M059J (cell line): ENCODE measurements around the gene ROBO3. TPM values are rescaled to one million over a fixed set of nuclear protein-coding genes. Genes with fewer than 3 reads are reported as not detected.
A peak's percentile ranks its signal among the peaks of the same experiment; 100 is the strongest.

Source experiments
- DNase-seq: peaks from one replicate; pipeline ENCODE4 v3.0.0-alpha.2; 2012; ENCODE audit warnings: low read depth
- total RNA-seq: library from RNA; depleted of rRNA; stranded (reverse); fragments of >200 nt; shearing (Covaris generic); gene quantifications from 2 replicates; pipeline ENCODE4 v1.2.3, GENCODE V29; 2014; rRNA removed

ROBO3 gene, protein sequence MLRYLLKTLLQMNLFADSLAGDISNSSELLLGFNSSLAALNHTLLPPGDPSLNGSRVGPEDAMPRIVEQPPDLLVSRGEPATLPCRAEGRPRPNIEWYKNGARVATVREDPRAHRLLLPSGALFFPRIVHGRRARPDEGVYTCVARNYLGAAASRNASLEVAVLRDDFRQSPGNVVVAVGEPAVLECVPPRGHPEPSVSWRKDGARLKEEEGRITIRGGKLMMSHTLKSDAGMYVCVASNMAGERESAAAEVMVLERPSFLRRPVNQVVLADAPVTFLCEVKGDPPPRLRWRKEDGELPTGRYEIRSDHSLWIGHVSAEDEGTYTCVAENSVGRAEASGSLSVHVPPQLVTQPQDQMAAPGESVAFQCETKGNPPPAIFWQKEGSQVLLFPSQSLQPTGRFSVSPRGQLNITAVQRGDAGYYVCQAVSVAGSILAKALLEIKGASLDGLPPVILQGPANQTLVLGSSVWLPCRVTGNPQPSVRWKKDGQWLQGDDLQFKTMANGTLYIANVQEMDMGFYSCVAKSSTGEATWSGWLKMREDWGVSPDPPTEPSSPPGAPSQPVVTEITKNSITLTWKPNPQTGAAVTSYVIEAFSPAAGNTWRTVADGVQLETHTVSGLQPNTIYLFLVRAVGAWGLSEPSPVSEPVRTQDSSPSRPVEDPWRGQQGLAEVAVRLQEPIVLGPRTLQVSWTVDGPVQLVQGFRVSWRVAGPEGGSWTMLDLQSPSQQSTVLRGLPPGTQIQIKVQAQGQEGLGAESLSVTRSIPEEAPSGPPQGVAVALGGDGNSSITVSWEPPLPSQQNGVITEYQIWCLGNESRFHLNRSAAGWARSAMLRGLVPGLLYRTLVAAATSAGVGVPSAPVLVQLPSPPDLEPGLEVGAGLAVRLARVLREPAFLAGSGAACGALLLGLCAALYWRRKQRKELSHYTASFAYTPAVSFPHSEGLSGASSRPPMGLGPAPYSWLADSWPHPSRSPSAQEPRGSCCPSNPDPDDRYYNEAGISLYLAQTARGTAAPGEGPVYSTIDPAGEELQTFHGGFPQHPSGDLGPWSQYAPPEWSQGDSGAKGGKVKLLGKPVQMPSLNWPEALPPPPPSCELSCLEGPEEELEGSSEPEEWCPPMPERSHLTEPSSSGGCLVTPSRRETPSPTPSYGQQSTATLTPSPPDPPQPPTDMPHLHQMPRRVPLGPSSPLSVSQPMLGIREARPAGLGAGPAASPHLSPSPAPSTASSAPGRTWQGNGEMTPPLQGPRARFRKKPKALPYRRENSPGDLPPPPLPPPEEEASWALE (N-terminal part only)
- 2.7 and 7.0 TPM in 2 replicates for total RNA-seq

DNA sequence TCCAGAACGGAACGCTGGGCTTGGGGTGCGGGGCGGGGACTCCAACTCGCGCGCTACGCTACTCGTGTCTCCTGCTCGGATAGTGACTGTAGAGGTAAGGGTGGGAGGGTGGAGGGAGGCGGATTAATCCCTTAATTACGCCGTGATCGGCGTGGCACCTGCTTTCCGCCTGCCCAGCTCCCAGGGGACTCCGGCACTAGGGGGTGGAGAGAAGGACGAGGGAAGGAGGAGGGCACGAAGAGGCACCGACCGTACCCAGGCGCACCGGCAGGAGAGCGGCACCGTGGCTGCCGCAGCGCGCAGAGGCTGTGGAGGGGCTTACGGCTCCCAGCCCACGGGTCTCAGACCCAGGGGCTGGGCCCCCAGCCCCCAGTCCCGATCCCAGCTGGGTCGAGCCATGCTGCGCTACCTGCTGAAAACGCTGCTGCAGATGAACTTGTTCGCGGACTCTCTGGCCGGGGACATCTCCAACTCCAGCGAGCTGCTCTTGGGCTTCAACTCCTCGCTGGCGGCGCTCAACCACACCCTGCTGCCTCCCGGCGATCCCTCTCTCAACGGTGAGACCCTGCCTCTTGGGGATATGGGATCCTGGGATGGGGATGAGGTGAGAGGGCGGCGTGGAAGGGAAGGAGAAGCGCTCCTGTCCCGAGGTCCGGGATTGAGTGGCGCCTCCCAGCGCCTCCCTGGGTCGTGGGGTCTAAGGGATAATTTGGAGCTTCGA, at the start of gene ROBO3:
TSS of gene ROBO3 (plus strand) at position 252 of the 721 bp plus-strand sequence. CDS start at position 398, 146 bp downstream.
- no peak for DNase-seq

- DNase-seq, result no peak
These were observed 48.2 kb upstream of the ROBO3 start for GRCh38 chr11:124817036-124817435.

DNA sequence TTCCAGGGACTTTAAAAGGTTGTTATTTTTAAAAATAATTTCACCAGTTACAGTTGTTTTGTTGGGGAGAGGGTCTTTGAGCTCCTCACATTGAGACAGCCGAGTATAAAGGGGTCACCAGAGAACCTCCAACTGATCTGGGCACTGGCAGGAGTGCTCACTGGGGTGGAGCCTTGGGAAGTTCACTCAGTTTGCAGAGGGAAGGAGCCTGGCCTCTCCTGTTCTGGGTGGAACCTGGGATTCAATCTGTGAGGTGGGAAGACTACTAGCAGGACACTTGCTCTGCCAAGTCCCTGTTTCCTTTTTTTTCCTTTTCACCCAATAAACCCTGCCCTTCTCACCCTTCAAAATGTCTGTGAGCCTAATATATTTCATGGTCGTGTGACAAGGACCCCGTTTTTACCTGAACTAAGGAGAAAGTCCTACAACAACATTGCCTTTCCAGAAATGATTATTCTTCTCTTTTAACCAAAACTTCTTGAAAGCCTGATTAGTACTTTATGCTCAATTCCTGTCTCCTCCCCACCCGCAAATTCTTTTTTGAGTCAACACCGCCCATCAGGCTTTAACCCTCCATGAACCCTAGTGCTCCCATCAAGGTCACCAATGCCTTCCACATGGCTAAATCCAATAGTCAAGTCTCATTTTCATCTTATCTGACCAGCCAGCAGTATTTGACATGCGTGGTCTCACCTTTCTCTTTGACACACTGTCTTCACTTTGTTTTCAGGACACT, 43.1 kb upstream of the ROBO3 start:
- DNase-seq, result no peak

DNA sequence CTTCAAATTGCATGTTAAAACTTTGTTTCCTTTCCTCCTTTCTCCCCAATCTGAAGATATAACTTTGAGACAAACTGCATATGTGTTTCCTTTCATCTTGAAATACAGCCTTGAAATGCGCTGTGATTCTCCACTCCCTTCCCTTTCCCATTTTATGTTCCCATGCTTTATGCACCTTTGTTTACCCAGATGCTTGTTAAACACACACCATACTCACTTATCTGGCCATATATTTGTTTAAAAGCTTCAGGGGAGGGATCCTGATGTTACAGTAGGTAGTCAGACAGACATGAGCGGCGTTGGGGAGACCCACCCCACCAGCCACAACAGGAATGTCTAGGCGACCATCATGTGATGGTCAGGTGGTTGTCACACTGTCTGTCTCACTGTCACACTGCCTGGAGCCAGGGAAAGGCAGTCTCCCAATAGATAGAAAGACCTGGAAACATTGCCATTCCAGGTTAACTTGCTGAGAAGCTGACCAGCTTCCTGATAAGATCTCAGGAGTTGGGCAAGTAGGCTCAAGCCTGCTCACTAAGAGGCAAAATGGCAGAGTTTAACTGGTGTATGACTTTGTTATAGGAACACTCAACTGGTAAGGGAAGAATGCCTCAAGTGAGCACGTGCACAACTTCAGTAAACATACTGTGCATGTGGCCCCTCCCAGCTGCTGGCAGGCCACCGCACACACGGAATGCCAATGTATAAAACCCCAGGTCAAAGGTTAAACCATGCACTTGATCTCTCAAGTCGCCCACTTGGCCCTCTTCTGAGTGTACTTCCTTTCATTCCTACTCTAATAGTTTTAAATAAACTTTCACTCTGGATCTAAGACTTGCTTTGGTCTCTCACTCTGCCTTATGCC, 41.5 kb upstream of the ROBO3 start:
- DNase-seq, result no peak

DNA sequence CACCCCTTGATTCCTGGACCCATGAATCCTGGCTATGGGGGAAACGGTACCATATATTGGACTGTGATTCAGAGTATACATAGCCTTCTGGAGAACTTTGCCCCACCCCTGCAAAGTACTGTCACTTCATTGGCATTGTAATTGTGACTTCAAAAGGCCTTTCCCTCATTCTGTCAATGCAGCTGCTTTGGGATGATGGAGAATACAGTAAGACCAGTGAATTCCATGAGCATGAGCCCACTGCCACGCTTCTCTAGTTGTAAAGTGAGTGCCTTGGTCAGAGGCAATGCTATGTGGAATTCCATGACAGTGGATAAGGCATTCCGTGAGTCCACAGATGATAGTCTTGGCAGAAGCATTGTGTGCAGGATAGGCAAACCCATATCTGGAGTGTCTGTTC, 39.4 kb upstream of the ROBO3 start:
- DNase-seq, result no peak

DNA sequence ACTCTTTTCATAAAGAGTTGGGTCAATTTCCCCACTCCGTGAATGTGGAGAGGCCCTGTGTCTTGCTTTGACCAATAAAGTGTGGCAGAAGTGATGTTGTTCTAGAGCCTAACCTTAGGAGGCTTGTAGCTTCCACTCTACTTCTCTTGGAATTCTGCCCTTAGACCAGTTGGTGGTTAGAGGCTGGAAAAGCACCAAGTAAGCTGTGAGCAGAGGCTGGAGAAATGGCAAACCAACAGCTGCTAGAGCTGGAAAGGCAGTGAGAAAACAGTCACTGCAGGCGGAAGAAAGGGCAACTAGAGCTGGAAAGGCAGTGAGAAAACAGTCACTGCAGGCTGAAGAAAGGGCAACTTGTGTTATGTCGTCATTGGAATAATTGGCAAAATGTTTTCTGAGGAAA, 35.2 kb upstream of the ROBO3 start:
- DNase-seq, result peak; percentile 58

GRCh38 chr11:124830749-124831148, 34.5 kb upstream of the ROBO3 start:
- no peak for DNase-seq

- no peak for DNase-seq
These were observed 33.3 kb upstream of the ROBO3 start for GRCh38 chr11:124831897-124832296.

- peak; percentile 76 for DNase-seq
These were observed 32.7 kb upstream of the ROBO3 start for GRCh38 chr11:124832571-124832970.

DNA sequence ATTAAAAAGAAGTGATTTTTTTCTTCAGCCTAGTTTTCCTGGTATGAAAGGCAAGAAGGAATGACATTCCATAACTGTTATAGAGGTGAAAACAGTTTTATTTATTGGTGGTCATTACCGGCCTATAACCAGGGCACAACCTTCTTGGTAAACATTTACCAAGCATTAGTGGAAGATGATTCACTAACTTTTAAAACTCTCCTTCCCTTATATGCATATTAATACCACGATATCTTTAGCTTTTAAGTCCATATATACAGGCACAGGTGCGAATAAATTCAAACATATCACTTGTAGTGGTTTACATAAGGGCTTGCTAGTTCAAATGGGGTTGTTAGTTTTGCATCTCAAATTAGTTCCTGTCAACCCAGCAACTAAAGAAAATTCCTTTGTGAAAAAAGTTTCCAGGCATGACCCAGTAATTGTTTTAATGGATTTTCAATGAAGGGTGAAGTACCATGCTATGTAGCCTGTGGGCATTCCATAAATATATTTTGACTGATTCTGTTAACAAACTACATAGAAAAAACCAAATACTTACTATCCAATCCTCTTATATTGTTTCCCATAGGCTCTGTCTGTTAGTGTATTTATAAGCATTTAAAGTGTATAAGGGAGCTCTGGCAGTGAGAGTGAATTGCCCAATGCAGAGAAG, 30.6 kb upstream of the ROBO3 start:
- DNase-seq, result no peak

GRCh38 chr11:124835918-124836317, 29.3 kb upstream of the ROBO3 start:
- DNase-seq, result no peak

DNA sequence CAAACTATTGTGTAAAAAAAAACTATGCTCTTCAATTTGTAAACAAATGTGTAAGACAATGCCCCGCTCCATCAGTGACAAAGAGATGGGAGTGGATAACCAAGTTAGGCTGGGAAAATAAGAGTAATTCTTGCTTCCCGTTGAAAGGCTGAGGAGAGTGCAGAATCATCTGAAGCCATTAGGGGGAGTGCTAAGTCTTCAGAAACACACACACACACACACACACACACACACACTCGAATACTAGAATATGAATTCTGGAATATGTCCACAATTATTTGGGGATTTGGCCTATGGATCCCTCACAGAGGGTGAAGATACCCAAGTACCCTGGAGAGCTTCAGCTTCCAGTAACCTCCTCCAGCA, 27.8 kb upstream of the ROBO3 start:
- DNase-seq, result peak; percentile 79

DNA sequence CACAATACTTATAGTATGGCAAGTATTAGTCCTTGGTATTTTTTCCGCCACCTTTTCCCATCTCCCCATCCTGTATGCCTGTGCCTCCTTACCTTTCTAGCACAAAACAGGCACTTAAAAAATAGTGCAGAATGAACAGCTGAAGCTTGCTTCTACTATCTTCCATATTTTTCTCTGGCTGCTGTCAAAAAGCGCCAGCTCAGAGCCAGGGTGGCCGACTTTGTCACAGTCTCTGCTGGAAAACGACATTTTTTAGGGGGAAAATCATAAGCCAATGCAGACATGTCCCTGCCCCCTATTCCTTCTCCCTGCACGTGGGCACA, 26.5 kb upstream of the ROBO3 start:
- DNase-seq, result no peak

DNA sequence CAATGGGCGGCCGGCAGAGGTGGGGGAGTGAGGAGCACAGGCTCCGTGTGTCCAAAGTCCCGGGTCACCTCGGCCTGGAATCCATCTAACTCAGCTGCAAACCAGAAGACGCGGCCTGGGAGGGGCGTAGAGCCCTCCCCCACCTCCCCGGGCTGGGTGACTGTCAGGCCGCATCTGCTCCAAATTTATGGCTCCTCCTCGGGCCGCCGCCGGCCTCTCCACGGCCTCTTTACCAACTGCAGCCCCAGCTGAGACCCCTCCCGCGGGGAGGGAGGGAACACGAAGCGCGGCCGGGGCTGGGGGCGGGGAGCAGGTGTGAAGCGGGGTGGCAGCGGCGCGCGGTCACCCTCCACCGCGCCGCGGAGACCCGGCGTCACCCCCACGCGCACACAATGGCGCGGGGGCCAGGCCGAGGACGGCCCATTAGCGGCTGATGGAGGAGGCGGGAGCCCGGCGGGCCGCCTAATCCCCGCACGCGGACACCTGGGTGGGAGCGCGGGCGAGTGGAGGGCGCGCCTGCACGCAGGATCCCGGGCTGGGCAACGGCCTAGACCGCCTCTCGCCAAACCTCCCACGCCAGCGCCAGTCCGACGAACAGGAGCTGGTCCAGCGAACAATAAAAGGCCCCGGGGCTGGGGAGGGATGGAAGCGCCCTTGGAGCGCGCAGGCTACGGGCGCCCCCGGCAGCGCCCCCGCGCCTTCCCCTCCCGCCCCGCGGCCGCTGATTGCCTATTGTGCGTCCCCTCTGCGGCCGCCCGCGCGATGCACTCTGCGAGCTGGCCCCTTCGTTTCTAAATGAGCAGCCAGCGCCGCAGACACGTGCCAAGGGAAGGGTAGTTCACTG, 25.9 kb upstream of the ROBO3 start:
- no peak for DNase-seq

DNA sequence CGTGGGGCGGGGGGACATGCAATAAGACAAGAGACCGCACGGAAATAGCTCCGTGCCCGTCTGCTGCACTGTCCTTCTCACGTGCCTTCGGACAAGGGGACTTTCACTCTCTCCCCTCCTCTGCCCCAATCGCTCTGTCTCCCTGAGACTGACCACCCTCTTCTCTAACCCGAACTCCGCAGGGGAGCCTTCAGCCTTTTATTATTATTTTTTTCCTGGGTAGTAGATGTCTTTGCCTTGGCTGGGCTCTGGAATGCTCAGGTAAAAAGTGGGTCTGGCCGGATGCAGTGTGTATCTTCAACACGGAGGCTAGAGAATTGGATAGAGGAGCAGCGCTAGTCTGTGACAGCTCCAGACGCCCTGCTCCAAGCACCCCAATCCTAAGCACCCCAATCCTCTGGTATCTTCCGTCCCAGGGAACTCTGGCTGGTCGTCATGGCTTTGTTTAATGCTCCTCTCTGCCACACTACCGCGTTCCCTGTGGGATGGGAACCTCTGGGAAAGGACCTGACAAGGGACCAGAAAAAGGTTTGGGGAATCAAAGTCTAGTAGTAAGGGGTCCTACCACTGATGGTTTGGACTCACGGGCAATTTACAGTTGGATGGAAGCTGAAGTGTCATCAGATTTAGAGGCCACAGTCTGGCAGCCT, 25.1 kb upstream of the ROBO3 start:
- no peak for DNase-seq

- no peak for DNase-seq
These were observed 24.6 kb upstream of the ROBO3 start for GRCh38 chr11:124840666-124841065.

GRCh38 chr11:124841201-124841600, 24.0 kb upstream of the ROBO3 start:
- peak; percentile 44 for DNase-seq

DNA sequence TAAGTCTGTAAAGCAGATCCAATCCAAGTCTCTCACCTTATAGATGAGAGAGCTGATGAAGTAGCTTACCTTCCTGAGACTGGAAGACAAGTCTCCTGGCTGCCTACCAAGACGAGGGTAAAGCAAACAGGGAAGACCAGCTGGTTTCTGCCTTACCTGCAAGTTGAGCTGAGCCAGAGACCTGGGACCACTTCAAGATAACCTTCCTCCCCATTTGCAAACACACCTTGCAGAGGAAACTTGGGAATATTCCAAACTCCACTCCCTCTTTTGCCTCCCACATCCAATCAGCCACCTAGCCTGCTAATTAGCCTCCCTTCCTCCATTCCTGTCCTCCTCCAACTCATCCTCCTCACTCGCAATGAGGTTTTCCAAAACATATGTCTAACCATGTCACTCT, 23.4 kb upstream of the ROBO3 start:
- no peak for DNase-seq
